ENCODE measurements around the gene WDSUB1. TPM values are rescaled to one million over a fixed set of nuclear protein-coding genes. Genes with fewer than 3 reads are reported as not detected.

The WDSUB1 gene
- total RNA-seq, 1 donor from 2014 or later, result 16.5 TPM

DNA sequence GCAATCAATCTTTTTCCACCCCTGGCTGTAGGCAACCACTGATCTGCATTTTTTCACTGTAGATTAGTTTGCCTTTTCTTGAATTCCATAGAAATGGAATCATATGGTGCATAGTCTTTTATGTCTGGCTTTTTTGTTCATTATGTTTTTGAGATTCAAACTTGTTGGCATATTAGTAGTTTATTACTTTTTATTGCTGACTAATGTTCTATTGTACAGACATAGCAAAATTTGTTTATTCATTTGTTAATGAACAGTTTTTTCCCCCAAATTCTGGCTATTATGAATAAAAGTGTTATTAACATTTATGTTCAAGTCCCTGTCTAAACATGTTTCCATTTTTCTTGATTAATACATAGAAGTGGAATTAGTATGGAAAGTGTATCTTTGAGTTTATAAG is 21.4 kb upstream of the WDSUB1 start:
- ATAC-seq (no peak), DNase-seq (no peak)
- H3K27me3 ChIP-seq (ENCODE audit: low read depth), result no peaks in the 10 kb centered on the region
- H3K9me3 ChIP-seq, result no peaks in the 10 kb centered on the region
- H3K27ac ChIP-seq, result no peak overlapping the region
- TF ChIP-seq, protein P1, sequence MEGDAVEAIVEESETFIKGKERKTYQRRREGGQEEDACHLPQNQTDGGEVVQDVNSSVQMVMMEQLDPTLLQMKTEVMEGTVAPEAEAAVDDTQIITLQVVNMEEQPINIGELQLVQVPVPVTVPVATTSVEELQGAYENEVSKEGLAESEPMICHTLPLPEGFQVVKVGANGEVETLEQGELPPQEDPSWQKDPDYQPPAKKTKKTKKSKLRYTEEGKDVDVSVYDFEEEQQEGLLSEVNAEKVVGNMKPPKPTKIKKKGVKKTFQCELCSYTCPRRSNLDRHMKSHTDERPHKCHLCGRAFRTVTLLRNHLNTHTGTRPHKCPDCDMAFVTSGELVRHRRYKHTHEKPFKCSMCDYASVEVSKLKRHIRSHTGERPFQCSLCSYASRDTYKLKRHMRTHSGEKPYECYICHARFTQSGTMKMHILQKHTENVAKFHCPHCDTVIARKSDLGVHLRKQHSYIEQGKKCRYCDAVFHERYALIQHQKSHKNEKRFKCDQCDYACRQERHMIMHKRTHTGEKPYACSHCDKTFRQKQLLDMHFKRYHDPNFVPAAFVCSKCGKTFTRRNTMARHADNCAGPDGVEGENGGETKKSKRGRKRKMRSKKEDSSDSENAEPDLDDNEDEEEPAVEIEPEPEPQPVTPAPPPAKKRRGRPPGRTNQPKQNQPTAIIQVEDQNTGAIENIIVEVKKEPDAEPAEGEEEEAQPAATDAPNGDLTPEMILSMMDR (IDR thresholded peaks at IDR 0.05), result no peak
- H3K36me3 ChIP-seq, result no peaks in the 10 kb centered on the region
- H3K4me3 ChIP-seq, result no peak overlapping the region
- no peaks in the 10 kb centered on the region for H3K4me1 ChIP-seq
- intact Hi-C loops (cut with DNase I), result no loop called here

DNA sequence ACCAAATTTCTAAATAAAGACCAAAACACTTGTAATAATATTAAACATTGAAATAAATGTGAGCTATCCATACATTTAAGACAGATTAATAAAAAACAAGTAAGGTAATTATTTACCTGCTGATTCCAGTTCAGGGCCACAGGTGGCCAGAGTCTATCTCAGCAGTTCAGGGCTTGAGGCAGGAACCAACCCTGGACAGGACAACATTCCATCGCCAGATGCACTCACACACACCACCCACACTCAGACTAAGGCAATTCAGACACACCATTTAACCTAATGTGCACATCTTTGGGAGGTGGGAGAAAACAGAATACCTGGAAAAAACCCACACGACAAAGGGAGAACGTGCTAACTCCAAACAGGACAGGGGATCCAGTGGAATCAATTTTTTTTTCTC is 14.1 kb upstream of the WDSUB1 start:
- ATAC-seq (no peak), DNase-seq (no peak)
- intact Hi-C loops (cut with DNase I), result no loop called here
- Histone ChIP-seq H3K9me3 (no peaks in the 10 kb centered on the region), H3K4me3 (no peak overlapping the region), H3K27ac (no peak overlapping the region), H3K36me3 (no peaks in the 10 kb centered on the region), H3K27me3 (ENCODE audit: low read depth) (no peaks in the 10 kb centered on the region), H3K4me1 (no peaks in the 10 kb centered on the region)
- TF ChIP-seq, protein P1 (IDR thresholded peaks at IDR 0.05), result no peak

DNA sequence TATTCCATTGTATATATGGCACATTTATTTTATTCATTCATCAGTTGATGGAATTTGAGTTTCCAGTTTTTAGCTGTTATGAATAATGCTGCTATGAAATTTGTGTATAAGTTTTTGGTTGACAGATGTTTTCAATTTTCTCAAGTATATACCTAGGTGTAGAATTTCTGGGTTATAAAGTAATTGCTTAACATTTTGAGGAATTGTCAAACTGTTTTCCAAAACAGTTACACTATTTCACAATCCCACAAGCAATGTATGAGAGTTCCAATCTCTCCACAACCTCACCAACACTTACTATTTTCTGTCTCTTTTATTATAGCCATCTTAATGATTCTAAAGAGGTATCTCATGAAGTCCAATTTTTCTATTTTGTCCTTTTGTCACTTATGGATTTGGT is 12.5 kb upstream of the WDSUB1 start:
- TF ChIP-seq, protein P1 (IDR thresholded peaks at IDR 0.05), result no peak
- no peaks in the 10 kb centered on the region for H3K36me3 ChIP-seq
- no peaks in the 10 kb centered on the region for H3K9me3 ChIP-seq
- intact Hi-C loops (cut with DNase I), result no loop called here
- no peak overlapping the region for H3K27ac ChIP-seq
- no peaks in the 10 kb centered on the region for H3K4me1 ChIP-seq
- no peak for ATAC-seq
- no peak overlapping the region for H3K4me3 ChIP-seq
- DNase-seq, result no peak
- H3K27me3 ChIP-seq (ENCODE audit: low read depth), result no peaks in the 10 kb centered on the region

DNA sequence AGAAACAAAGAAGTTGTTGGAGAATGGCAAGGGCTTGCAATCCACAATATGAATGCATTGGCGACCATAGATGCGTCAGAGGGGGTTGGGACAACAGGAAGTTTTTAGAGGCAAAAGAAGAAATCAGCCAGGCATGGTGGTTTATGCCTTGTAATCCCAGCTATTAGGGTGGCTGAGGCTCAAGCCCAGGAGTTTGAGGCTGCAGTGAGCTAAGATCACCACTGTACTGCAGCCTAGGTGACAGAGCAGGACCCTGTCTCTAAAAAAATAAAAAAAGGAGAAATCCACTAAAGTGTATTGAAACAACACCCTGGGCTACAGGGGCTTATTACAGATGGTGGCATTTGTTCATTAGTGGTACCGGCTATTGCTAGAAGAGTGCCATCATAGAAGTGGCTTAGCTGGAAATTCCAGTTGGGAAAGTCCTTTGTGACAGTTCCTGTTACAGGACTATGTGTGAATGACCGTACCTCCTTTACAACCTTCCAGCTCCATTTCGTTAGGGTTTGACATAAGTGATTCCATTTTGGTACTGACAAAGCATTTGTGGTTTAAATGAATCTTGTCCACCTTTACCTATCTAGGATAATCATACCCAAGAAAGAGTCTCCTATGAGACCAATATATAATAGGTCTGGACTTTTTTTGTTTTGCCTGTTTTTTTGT is 10.7 kb upstream of the WDSUB1 start:
- ATAC-seq (no peak), DNase-seq (no peak)
- no peaks in the 10 kb centered on the region for H3K27me3 ChIP-seq (ENCODE audit: low read depth)
- TF ChIP-seq, protein P1 (IDR thresholded peaks at IDR 0.05), result no peak
- H3K9me3 ChIP-seq, result no peaks in the 10 kb centered on the region
- H3K4me3 ChIP-seq, result no peak overlapping the region
- H3K27ac ChIP-seq, result no peak overlapping the region
- no peaks in the 10 kb centered on the region for H3K36me3 ChIP-seq
- intact Hi-C loops (cut with DNase I), result no loop called here
- no peaks in the 10 kb centered on the region for H3K4me1 ChIP-seq

DNA sequence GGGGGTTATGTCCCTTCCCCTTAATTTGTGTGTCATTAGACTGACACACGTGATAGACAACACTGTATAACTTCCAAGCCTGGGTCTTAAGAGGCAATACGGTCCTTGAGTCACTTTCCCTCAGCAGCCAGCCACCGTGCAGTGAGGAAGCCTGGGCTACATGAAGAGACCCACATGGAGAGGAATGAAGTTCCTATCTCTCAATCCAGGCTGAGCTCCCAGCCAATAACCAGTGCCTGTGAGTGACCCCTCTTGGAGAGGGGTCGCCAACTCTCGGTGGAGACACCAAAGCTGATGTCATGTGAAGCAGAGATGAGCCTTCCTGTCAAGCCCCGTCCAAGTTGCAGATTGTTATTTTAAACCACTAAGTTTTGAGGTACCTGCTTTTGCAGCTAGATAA is 5.7 kb upstream of the WDSUB1 start:
- TF ChIP-seq, protein P1 (IDR thresholded peaks at IDR 0.05), result no peak
- intact Hi-C loops (cut with DNase I), result no loop called here
- Histone ChIP-seq H3K27me3 (ENCODE audit: low read depth) (no peaks in the 10 kb centered on the region), H3K4me1 (peaks cover 9% of the 10 kb centered on the region), H3K27ac (no peak overlapping the region), H3K36me3 (no peaks in the 10 kb centered on the region), H3K4me3 (no peak overlapping the region), H3K9me3 (no peaks in the 10 kb centered on the region)
- ATAC-seq, result no peak
- DNase-seq, result no peak

All from lower lobe of right lung (tissue), 2 donors.